Bronchial epithelial cell (primary cell): ENCODE measurements around the gene ITPKB. TPM values are rescaled to one million over a fixed set of nuclear protein-coding genes. Genes with fewer than 3 reads are reported as not detected.
A peak's percentile ranks its signal among the peaks of the same experiment; 100 is the strongest.

Source experiments
- DNase-seq: peaks from one replicate; pipeline ENCODE4 v3.0.0-alpha.2; 2010; ENCODE audit warnings: low read depth
- FAIRE-seq: peaks from 2 replicates; lab custom pipeline; 2011; peaks lifted over from hg19 to GRCh38; lab: Jason Lieb, UNC
- H3K27me3 ChIP-seq: 2 replicates; pipeline ENCODE4 v1.5.1; 2011; ENCODE audit warnings: low read length; ENCODE audit not compliant: control insufficient read depth, insufficient read depth
- H3K36me3 ChIP-seq: 2 replicates; pipeline ENCODE4 v1.5.1; 2011; ENCODE audit warnings: low read length; ENCODE audit not compliant: control insufficient read depth, insufficient read depth
- H3K4me3 ChIP-seq: 2 replicates; pipeline ENCODE4 v1.5.1; 2011; ENCODE audit warnings: mild to moderate bottlenecking, low read depth, low read length, control low read depth
- CTCF ChIP-seq: IDR thresholded peaks from 2 replicates; pipeline ENCODE4 v1.5.1; 2011; ENCODE audit warnings: mild to moderate bottlenecking, moderate library complexity, low read length, control low read depth, inconsistent platforms; ENCODE audit not compliant: insufficient read depth, severe bottlenecking
- total RNA-seq: library from RNA; depleted of rRNA; stranded (reverse); fragments of >200 nt; gene quantifications from 2 replicates; pipeline ENCODE4 v1.2.1, GENCODE V29; 2014

Gene ITPKB
- total RNA-seq, 1 donor from 2014 or later, result 1.3 TPM

- no peak overlapping the region for H3K4me3 ChIP-seq
- H3K36me3 ChIP-seq, result no peaks in the 10 kb centered on the region
- no peak for TF ChIP-seq CTCF
- FAIRE-seq, result no peak
- H3K27me3 ChIP-seq, result peaks cover 3% of the 10 kb centered on the region
- DNase-seq, result no peak
Observed at GRCh38 chr1:226629210-226629895, 109.7 kb downstream of the ITPKB start.

GRCh38 chr1:226628612-226629155, 110.4 kb downstream of the ITPKB start:
- FAIRE-seq (no peak), DNase-seq (no peak)
- Histone ChIP-seq H3K4me3 (no peak overlapping the region), H3K36me3 (no peaks in the 10 kb centered on the region), H3K27me3 (peaks cover 3% of the 10 kb centered on the region)
- TF ChIP-seq CTCF, result no peak

GRCh38 chr1:226627924-226628611, 111.0 kb downstream of the ITPKB start:
- DNase-seq (no peak), FAIRE-seq (no peak)

GRCh38 chr1:226627050-226627755, 111.9 kb downstream of the ITPKB start:
- no peak for TF ChIP-seq CTCF
- no peak for FAIRE-seq
- no peak overlapping the region for H3K4me3 ChIP-seq
- H3K27me3 ChIP-seq, result peaks cover 3% of the 10 kb centered on the region
- no peak for DNase-seq
- H3K36me3 ChIP-seq, result no peaks in the 10 kb centered on the region

More at GRCh38 chr1:226627924-226628611, 111.0 kb downstream of the ITPKB start:
- no peaks in the 10 kb centered on the region for H3K36me3 ChIP-seq
- no peak for TF ChIP-seq CTCF
- H3K4me3 ChIP-seq, result no peak overlapping the region
- peaks cover 3% of the 10 kb centered on the region for H3K27me3 ChIP-seq

- TF ChIP-seq CTCF, result peak; percentile 87
- H3K4me3 ChIP-seq, result no peak overlapping the region
- DNase-seq (peak; percentile 47), FAIRE-seq (no peak)
- H3K27me3 ChIP-seq, result peaks cover 3% of the 10 kb centered on the region
- H3K36me3 ChIP-seq, result no peaks in the 10 kb centered on the region
Observed at GRCh38 chr1:226626577-226626956, 112.5 kb downstream of the ITPKB start.
